ENCODE measurements around the gene CPT1B. TPM values are rescaled to one million over a fixed set of nuclear protein-coding genes. Genes with fewer than 3 reads are reported as not detected.
"Not testable (repeated sequence)": the region's sequence is repeated elsewhere in the genome, so short reads cannot be mapped to it uniquely, and the experiment has no call there.

Gene CPT1B
- total RNA-seq, 2 donors from 2014 or later, result 83.5 to 105 TPM

DNA sequence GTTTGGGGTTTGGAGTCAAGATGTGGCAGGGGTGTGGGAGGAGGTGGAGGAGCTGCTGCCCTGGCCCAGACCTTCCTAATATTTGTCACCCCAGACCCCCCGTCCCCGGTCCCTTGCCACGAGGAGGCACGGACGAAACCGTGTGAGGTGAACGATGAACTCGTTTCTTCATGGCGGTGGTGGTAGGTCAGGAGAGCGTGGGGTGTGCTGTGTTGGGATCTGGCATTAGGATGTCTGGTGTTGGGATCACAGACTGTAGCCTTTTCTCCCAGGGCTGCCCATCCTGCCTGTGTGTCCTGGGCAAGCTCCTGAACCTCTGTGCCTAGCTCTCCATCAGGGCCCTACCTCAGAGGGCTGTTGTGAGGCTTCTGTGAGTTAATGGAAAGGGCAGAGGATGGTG lies 30.8 kb upstream of the CPT1B start:
- H3K36me3 ChIP-seq (ENCODE audit: control insufficient read depth, insufficient read depth, low read length), result no peaks in the 10 kb centered on the region
- H3K4me3 Mint-ChIP-seq, result no peak overlapping the region
- DNase-seq, result no peak
- H3K9me3 Mint-ChIP-seq, result no peaks in the 10 kb centered on the region
- no peak overlapping the region for H3K27ac Mint-ChIP-seq
- H3K9me3 ChIP-seq (ENCODE audit: control insufficient read depth, low read length), result no peaks in the 10 kb centered on the region
- H3K27me3 Mint-ChIP-seq (ENCODE audit: insufficient read depth), result peaks cover 83% of the 10 kb centered on the region
- H3K36me3 Mint-ChIP-seq (ENCODE audit: low read depth), result no peaks in the 10 kb centered on the region
- 89 to 93% methylated on average over 8 to 10 of the region's 10 CpGs for WGBS, 2 experiments (ENCODE audit: insufficient coverage in 1 of 2, insufficient read length in 1 of 2)
- H3K9ac ChIP-seq (ENCODE audit: extremely low read depth, low read length, poor library complexity, severe bottlenecking), result no peak overlapping the region
- peaks cover 54% of the 10 kb centered on the region for H3K27me3 ChIP-seq (ENCODE audit: control insufficient read depth, insufficient read depth, low read length, poor library complexity, severe bottlenecking)
- TF ChIP-seq, protein P1, sequence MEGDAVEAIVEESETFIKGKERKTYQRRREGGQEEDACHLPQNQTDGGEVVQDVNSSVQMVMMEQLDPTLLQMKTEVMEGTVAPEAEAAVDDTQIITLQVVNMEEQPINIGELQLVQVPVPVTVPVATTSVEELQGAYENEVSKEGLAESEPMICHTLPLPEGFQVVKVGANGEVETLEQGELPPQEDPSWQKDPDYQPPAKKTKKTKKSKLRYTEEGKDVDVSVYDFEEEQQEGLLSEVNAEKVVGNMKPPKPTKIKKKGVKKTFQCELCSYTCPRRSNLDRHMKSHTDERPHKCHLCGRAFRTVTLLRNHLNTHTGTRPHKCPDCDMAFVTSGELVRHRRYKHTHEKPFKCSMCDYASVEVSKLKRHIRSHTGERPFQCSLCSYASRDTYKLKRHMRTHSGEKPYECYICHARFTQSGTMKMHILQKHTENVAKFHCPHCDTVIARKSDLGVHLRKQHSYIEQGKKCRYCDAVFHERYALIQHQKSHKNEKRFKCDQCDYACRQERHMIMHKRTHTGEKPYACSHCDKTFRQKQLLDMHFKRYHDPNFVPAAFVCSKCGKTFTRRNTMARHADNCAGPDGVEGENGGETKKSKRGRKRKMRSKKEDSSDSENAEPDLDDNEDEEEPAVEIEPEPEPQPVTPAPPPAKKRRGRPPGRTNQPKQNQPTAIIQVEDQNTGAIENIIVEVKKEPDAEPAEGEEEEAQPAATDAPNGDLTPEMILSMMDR (conservative IDR thresholded peaks at IDR 0.05), result no peak
- H3K4me3 ChIP-seq (ENCODE audit: low read length), result no peak overlapping the region
- H3K4me1 ChIP-seq (ENCODE audit: control insufficient read depth, insufficient read depth, low read length), result no peaks in the 10 kb centered on the region
- no peaks in the 10 kb centered on the region for H3K4me1 Mint-ChIP-seq
- no peak overlapping the region for H3K27ac ChIP-seq (ENCODE audit: low read depth, low read length)

DNA sequence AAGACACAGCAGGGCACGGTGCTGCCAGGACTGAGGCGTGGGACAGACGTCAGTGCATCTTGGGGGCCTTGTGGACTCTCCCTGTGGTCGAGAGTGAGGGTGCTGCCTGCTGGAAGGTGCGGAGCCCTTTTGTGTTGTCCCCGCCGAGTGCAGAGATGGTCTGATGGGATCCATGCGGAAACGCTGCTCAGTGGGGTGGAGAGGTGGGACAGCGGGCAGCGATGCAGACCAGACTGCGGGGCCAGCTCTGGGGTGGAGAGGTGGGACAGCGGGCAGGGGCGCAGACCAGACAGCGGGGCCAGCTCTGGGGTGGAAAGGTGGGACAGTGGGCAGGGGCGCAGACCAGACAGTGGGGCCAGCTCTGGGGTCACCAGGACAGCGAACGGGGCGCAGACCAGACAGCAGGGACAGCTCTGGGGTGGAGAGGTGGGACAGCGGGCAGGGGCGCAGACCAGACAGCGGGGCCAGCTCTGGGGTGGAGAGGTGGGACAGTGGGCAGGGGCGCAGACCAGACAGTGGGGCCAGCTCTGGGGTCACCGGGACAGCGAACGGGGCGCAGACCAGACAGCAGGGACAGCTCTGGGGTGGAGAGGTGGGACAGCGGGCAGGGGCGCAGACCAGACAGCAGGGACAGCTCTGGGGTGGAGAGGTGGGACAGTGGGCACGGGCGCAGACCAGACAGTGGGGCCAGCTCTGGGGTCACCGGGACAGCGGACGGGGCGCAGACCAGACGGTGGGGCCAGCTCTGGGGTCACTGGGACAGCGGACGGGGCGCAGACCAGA lies 30.0 kb upstream of the CPT1B start:
- peaks cover 57% of the 10 kb centered on the region for H3K27me3 ChIP-seq (ENCODE audit: control insufficient read depth, insufficient read depth, low read length, poor library complexity, severe bottlenecking)
- not testable (repeated sequence) for H3K4me3 ChIP-seq (ENCODE audit: low read length)
- H3K27me3 Mint-ChIP-seq (ENCODE audit: insufficient read depth), result peaks cover 85% of the 10 kb centered on the region

DNA sequence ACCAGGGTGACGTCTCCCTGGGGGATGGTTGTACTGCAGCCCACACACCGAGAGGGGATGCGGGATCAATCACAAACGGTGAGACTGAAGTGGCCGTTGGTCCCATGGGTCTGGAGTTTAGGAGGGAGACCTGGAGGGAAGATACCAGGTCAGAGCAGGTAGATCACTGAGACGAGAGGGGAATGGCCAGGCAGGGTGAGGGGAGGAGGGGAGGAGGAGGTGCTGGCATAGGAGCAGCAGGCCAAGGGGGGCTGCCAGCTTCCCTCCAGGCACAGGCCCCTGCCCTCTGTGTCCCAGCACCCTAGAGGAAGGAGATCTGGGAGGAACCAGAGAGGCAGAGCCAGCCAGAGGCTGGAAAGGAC lies 29.4 kb upstream of the CPT1B start:
- Histone ChIP-seq H3K9me3 (ENCODE audit: control insufficient read depth, low read length) (no peaks in the 10 kb centered on the region), H3K9ac (ENCODE audit: extremely low read depth, low read length, poor library complexity, severe bottlenecking) (no peak overlapping the region), H3K36me3 (ENCODE audit: control insufficient read depth, insufficient read depth, low read length) (no peaks in the 10 kb centered on the region), H3K4me1 (ENCODE audit: control insufficient read depth, insufficient read depth, low read length) (no peaks in the 10 kb centered on the region), H3K27ac (ENCODE audit: low read depth, low read length) (no peak overlapping the region), H3K4me3 (ENCODE audit: low read length) (no peak overlapping the region), H3K27me3 (ENCODE audit: control insufficient read depth, insufficient read depth, low read length, poor library complexity, severe bottlenecking) (peaks cover 58% of the 10 kb centered on the region)
- H3K4me1 Mint-ChIP-seq, result no peaks in the 10 kb centered on the region
- H3K27ac Mint-ChIP-seq, result no peak overlapping the region
- TF ChIP-seq, protein P1 (conservative IDR thresholded peaks at IDR 0.05), result no peak
- H3K36me3 Mint-ChIP-seq (ENCODE audit: low read depth), result no peaks in the 10 kb centered on the region
- 92% methylated on average over 6 of the region's 6 CpGs; no CpG with 5 or more reads in 1 of the 2 experiments for WGBS, 2 experiments (ENCODE audit: insufficient coverage in 1 of 2, insufficient read length in 1 of 2)
- H3K4me3 Mint-ChIP-seq, result no peak overlapping the region
- H3K9me3 Mint-ChIP-seq, result no peaks in the 10 kb centered on the region
- DNase-seq, result no peak
- H3K27me3 Mint-ChIP-seq (ENCODE audit: insufficient read depth), result peaks cover 85% of the 10 kb centered on the region

More for the DNA sequence above, 30.0 kb upstream of the CPT1B start:
- H3K36me3 ChIP-seq (ENCODE audit: control insufficient read depth, insufficient read depth, low read length); H3K4me3 Mint-ChIP-seq; H3K9me3 Mint-ChIP-seq; H3K27ac ChIP-seq (ENCODE audit: low read depth, low read length); H3K4me1 Mint-ChIP-seq; H3K27ac Mint-ChIP-seq; H3K36me3 Mint-ChIP-seq (ENCODE audit: low read depth); H3K9me3 ChIP-seq (ENCODE audit: control insufficient read depth, low read length); DNase-seq; H3K4me1 ChIP-seq (ENCODE audit: control insufficient read depth, insufficient read depth, low read length); H3K9ac ChIP-seq (ENCODE audit: extremely low read depth, low read length, poor library complexity, severe bottlenecking): not testable (repeated sequence)
- WGBS, 2 experiments (ENCODE audit: insufficient coverage in 1 of 2, insufficient read length in 1 of 2), result 90 to 91% methylated on average over 24 to 39 of the region's 39 CpGs

Measured in endodermal cell (in vitro differentiated cells).